SIG-M5 (cell line): ENCODE results near the gene GRM5.
"Not testable (repeated sequence)": the region's sequence is repeated elsewhere in the genome, so short reads cannot be mapped to it uniquely, and the experiment has no call there.

ENCODE experiments used
- DNase-seq: peaks from one replicate; lab custom pipeline; 2025; lab: John Stamatoyannopoulos, UW

GRM5 gene

GRCh38 chr11:88489030-88489429 is 576.8 kb downstream of the GRM5 start:
- no peak for DNase-seq

GRCh38 chr11:88487646-88488045 is 578.1 kb downstream of the GRM5 start:
- DNase-seq, result no peak

GRCh38 chr11:88484873-88485621 is 580.7 kb downstream of the GRM5 start:
- no peak for DNase-seq

- DNase-seq, result no peak
Measured at GRCh38 chr11:88482871-88483301, 582.9 kb downstream of the GRM5 start.

GRCh38 chr11:88480223-88480622 is 585.6 kb downstream of the GRM5 start:
- no peak for DNase-seq

GRCh38 chr11:88478136-88478815 is 587.5 kb downstream of the GRM5 start:
- no peak for DNase-seq

- no peak for DNase-seq
Measured at GRCh38 chr11:88475991-88476418, 589.8 kb downstream of the GRM5 start.

- no peak for DNase-seq
Measured at GRCh38 chr11:88474655-88475054, 591.1 kb downstream of the GRM5 start.

- DNase-seq, result no peak
Measured at GRCh38 chr11:88469561-88470225, 596.1 kb downstream of the GRM5 start.

- DNase-seq, result no peak
Measured at GRCh38 chr11:88464528-88464927, 601.3 kb downstream of the GRM5 start.

GRCh38 chr11:88463301-88463700 is 602.5 kb downstream of the GRM5 start:
- DNase-seq, result not testable (repeated sequence)

GRCh38 chr11:88458047-88458446 is 607.7 kb downstream of the GRM5 start:
- not testable (repeated sequence) for DNase-seq

- DNase-seq, result no peak
Measured at GRCh38 chr11:88455974-88456373, 609.8 kb downstream of the GRM5 start.

GRCh38 chr11:88454881-88455280 is 610.9 kb downstream of the GRM5 start:
- DNase-seq, result no peak
